H9 (cell line): ENCODE results near the gene MAN1A2. TPM values are rescaled to one million over a fixed set of nuclear protein-coding genes. Genes with fewer than 3 reads are reported as not detected.

Experiments
- DNase-seq: peaks from one replicate; pipeline ENCODE4 v3.0.0-alpha.2; 2017
- H2AFZ ChIP-seq: one replicate; pipeline ENCODE4 v1.6.1; 2013; ENCODE audit warnings: mild to moderate bottlenecking, low read length, control low read depth, moderate library complexity
- H2AK5ac ChIP-seq: 2 replicates; pipeline ENCODE4 v1.6.1; 2013; ENCODE audit warnings: low read length, control low read depth, mixed read lengths; ENCODE audit not compliant: insufficient read length
- H2BK120ac ChIP-seq: one replicate; pipeline ENCODE4 v1.6.1; 2013; ENCODE audit warnings: low read depth, mild to moderate bottlenecking, low read length, control low read depth, inconsistent platforms; ENCODE audit not compliant: poor library complexity, severe bottlenecking
- H2BK12ac ChIP-seq: 2 replicates; pipeline ENCODE4 v1.6.1; 2013; ENCODE audit warnings: low read length, control low read depth, mixed read lengths, low read depth; ENCODE audit not compliant: insufficient read length
- H2BK15ac ChIP-seq: 2 replicates; pipeline ENCODE4 v1.6.1; 2013; ENCODE audit warnings: low read depth, low read length, control low read depth
- H2BK20ac ChIP-seq: one replicate; pipeline ENCODE4 v1.6.1; 2013; ENCODE audit warnings: low read depth, mild to moderate bottlenecking, low read length, control low read depth, inconsistent platforms; ENCODE audit not compliant: poor library complexity, severe bottlenecking
- H2BK5ac ChIP-seq: 2 replicates; pipeline ENCODE4 v1.6.1; 2013; ENCODE audit warnings: low read length, control low read depth, mixed read lengths; ENCODE audit not compliant: insufficient read length
- H3K14ac ChIP-seq: 2 replicates; pipeline ENCODE4 v1.6.1; 2013; ENCODE audit warnings: low read length, control low read depth; ENCODE audit not compliant: insufficient read depth
- H3K18ac ChIP-seq: 2 replicates; pipeline ENCODE4 v1.6.1; 2013; ENCODE audit warnings: low read depth, mild to moderate bottlenecking, mixed read lengths, low read length, control low read depth; ENCODE audit not compliant: insufficient read length
- H3K23ac ChIP-seq: 2 replicates; pipeline ENCODE4 v1.6.1; 2013; ENCODE audit warnings: low read length, control low read depth, mixed read lengths, low read depth; ENCODE audit not compliant: insufficient read length
- H3K23me2 ChIP-seq: 2 replicates; pipeline ENCODE4 v1.6.1; 2013; ENCODE audit warnings: low read depth, mild to moderate bottlenecking, mixed read lengths, low read length, control low read depth; ENCODE audit not compliant: insufficient read length, poor library complexity, severe bottlenecking
- H3K27ac ChIP-seq: 2 replicates; pipeline ENCODE4 v1.5.1; 2013; ENCODE audit warnings: low read length, control low read depth, mixed read lengths, low read depth; ENCODE audit not compliant: insufficient read length
- H3K27me3 ChIP-seq: 2 replicates; pipeline ENCODE4 v1.6.1; 2013; ENCODE audit warnings: low read length, control low read depth, inconsistent platforms; ENCODE audit not compliant: insufficient read depth
- H3K4ac ChIP-seq: 2 replicates; pipeline ENCODE4 v1.6.1; 2013; ENCODE audit warnings: low read depth, mild to moderate bottlenecking, control low read depth, inconsistent platforms, low read length, moderate library complexity
- H3K4me1 ChIP-seq: 2 replicates; pipeline ENCODE4 v1.6.1; 2013; ENCODE audit warnings: low read length, control low read depth, inconsistent platforms; ENCODE audit not compliant: insufficient read depth
- H3K4me2 ChIP-seq: 2 replicates; pipeline ENCODE4 v1.6.1; 2013; ENCODE audit warnings: low read length, control low read depth, mixed read lengths; ENCODE audit not compliant: insufficient read length, insufficient read depth
- H3K56ac ChIP-seq: 2 replicates; pipeline ENCODE4 v1.6.1; 2013; ENCODE audit warnings: low read depth, mild to moderate bottlenecking, mixed read lengths, low read length, control low read depth; ENCODE audit not compliant: insufficient read length
- H3K79me1 ChIP-seq: 2 replicates; pipeline ENCODE4 v1.6.1; 2013; ENCODE audit warnings: low read depth, mild to moderate bottlenecking, moderate library complexity, low read length, control low read depth, inconsistent platforms; ENCODE audit not compliant: insufficient read depth, poor library complexity, severe bottlenecking
- H3K79me2 ChIP-seq: 2 replicates; pipeline ENCODE4 v1.6.1; 2013; ENCODE audit warnings: low read length, control low read depth, inconsistent platforms; ENCODE audit not compliant: insufficient read depth
- H3K9ac ChIP-seq: 2 replicates; pipeline ENCODE4 v1.6.1; 2013; ENCODE audit warnings: low read length, control low read depth, mixed read lengths; ENCODE audit not compliant: insufficient read length; ENCODE audit errors: extremely low read depth
- H3K9me3 ChIP-seq: one replicate; pipeline ENCODE4 v1.6.1; 2013; ENCODE audit warnings: low read depth, low read length, inconsistent platforms; ENCODE audit not compliant: control insufficient read depth
- H3T11ph ChIP-seq: one replicate; pipeline ENCODE4 v1.6.1; 2013; ENCODE audit warnings: mild to moderate bottlenecking, low read length, control low read depth, inconsistent platforms
- H4K20me1 ChIP-seq: one replicate; pipeline ENCODE4 v1.6.1; 2013; ENCODE audit not compliant: control insufficient read depth, insufficient read length, insufficient read depth
- H4K5ac ChIP-seq: 2 replicates; pipeline ENCODE4 v1.6.1; 2013; ENCODE audit warnings: low read depth, mild to moderate bottlenecking, mixed read lengths, low read length, control low read depth; ENCODE audit not compliant: insufficient read length
- H4K8ac ChIP-seq: replicated peaks from 2 replicates; pipeline ENCODE4 v1.6.1; 2013; ENCODE audit warnings: low read length, control low read depth, mixed read lengths, low read depth; ENCODE audit not compliant: insufficient read length
- H4K91ac ChIP-seq: 2 replicates; pipeline ENCODE4 v1.6.1; 2013; ENCODE audit warnings: low read depth, mild to moderate bottlenecking, moderate library complexity, mixed read lengths, low read length, control low read depth; ENCODE audit not compliant: insufficient read length
- H3K27ac Mint-ChIP-seq, 3 experiments: 2 replicates in 2 of 3; 3 replicates in 1 of 3; pipeline ENCODE4 v1.8.0; 2020 to 2021; ENCODE audit warnings: mixed read lengths in 3 of 3, mild to moderate bottlenecking in 1 of 3, moderate library complexity in 1 of 3
- H3K27me3 Mint-ChIP-seq: 2 replicates; pipeline ENCODE4 v1.8.0; 2021; ENCODE audit warnings: low read depth, mild to moderate bottlenecking, moderate library complexity, mixed read lengths
- H3K36me3 Mint-ChIP-seq, 3 experiments: 2 replicates in 2 of 3; 3 replicates in 1 of 3; pipeline ENCODE4 v1.8.0; 2020 to 2021; ENCODE audit warnings: low read depth in 3 of 3, mixed read lengths in 3 of 3; ENCODE audit not compliant: insufficient read depth in 1 of 3
- H3K4me1 Mint-ChIP-seq, 2 experiments: 2 replicates each; pipeline ENCODE4 v1.8.0; 2020; ENCODE audit warnings: mixed read lengths in 2 of 2
- H3K4me3 Mint-ChIP-seq, 2 experiments: 2 replicates in 1 of 2; 3 replicates in 1 of 2; pipeline ENCODE4 v1.8.0; 2020 to 2021; ENCODE audit warnings: mild to moderate bottlenecking in 2 of 2, mixed read lengths in 2 of 2, moderate library complexity in 1 of 2
- H3K9me3 Mint-ChIP-seq, 2 experiments: 2 replicates in 1 of 2; 3 replicates in 1 of 2; pipeline ENCODE4 v1.8.0; 2020; ENCODE audit warnings: mild to moderate bottlenecking in 2 of 2, mixed read lengths in 2 of 2, moderate library complexity in 1 of 2
- total RNA-seq: library from RNA; stranded (reverse); gene quantifications from 2 replicates; pipeline ENCODE4 v1.2.1, GENCODE V29; 2021
- TF ChIP-seq, protein P1 (sequence below): fragments of 200-600 bp; sonication (generic); conservative IDR thresholded peaks from 3 replicates; pipeline ENCODE4 v1.8.0; 2021; ENCODE audit warnings: antibody characterized with exemption, mild to moderate bottlenecking

The MAN1A2 gene
- total RNA-seq, 1 experiment from 2014 or later = 24.0 TPM

DNA sequence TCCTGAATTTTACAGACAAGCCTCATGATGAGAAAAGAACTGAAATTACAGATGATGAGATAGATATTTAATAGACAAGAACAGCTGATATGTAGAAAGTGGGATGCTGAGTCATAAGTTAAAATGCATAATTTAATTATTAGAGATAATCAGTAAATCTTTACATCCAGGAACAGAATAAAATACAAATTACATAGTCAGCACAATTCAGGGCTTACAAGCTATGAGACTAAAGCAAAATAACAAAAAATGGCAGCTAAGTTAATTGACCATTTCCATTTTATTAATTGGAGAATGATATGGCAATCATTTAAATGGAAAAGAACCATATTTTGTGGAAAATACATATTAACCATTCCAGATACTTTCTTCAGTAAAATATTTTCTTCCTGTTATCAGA is 40.2 kb upstream of the MAN1A2 start:
- Mint-ChIP-seq H3K27me3 (no peaks in the 10 kb centered on the region), H3K27ac (no peak overlapping the region), H3K4me1 (peaks cover 11 to 14% of the 10 kb centered on the region in 2 experiments), H3K4me3 (no peak overlapping the region), H3K36me3 (no peaks in the 10 kb centered on the region), H3K9me3 (no peaks in the 10 kb centered on the region)
- no peak overlapping the region for H4K8ac ChIP-seq
- H2BK120ac ChIP-seq = no peak overlapping the region
- no peak overlapping the region for H2BK20ac ChIP-seq
- H3K4me1 ChIP-seq = no peaks in the 10 kb centered on the region
- no peaks in the 10 kb centered on the region for H3K27me3 ChIP-seq
- no peak overlapping the region for H2BK12ac ChIP-seq
- H3T11ph ChIP-seq = no peak overlapping the region
- H3K27ac ChIP-seq = no peak overlapping the region
- H3K79me1 ChIP-seq = no peaks in the 10 kb centered on the region
- no peaks in the 10 kb centered on the region for H3K79me2 ChIP-seq
- no peak overlapping the region for H2AK5ac ChIP-seq
- no peak overlapping the region for H2BK5ac ChIP-seq
- no peak for DNase-seq
- TF ChIP-seq, protein P1, sequence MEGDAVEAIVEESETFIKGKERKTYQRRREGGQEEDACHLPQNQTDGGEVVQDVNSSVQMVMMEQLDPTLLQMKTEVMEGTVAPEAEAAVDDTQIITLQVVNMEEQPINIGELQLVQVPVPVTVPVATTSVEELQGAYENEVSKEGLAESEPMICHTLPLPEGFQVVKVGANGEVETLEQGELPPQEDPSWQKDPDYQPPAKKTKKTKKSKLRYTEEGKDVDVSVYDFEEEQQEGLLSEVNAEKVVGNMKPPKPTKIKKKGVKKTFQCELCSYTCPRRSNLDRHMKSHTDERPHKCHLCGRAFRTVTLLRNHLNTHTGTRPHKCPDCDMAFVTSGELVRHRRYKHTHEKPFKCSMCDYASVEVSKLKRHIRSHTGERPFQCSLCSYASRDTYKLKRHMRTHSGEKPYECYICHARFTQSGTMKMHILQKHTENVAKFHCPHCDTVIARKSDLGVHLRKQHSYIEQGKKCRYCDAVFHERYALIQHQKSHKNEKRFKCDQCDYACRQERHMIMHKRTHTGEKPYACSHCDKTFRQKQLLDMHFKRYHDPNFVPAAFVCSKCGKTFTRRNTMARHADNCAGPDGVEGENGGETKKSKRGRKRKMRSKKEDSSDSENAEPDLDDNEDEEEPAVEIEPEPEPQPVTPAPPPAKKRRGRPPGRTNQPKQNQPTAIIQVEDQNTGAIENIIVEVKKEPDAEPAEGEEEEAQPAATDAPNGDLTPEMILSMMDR = no peak
- no peaks in the 10 kb centered on the region for H3K23me2 ChIP-seq
- H3K9me3 ChIP-seq = no peaks in the 10 kb centered on the region
- H3K56ac ChIP-seq = no peak overlapping the region
- no peak overlapping the region for H4K5ac ChIP-seq
- no peak overlapping the region for H2AFZ ChIP-seq
- H3K4ac ChIP-seq = no peak overlapping the region
- H3K23ac ChIP-seq = no peak overlapping the region
- no peak overlapping the region for H4K91ac ChIP-seq
- H2BK15ac ChIP-seq = no peak overlapping the region
- H3K9ac ChIP-seq = no peak overlapping the region
- no peak overlapping the region for H3K14ac ChIP-seq
- no peak overlapping the region for H3K4me2 ChIP-seq
- H4K20me1 ChIP-seq = no peaks in the 10 kb centered on the region
- H3K18ac ChIP-seq = no peak overlapping the region
